OCI-LY3 (cell line): ENCODE results near the gene CTNNA1.

Experiments
- EZH2phosphoT487 ChIP-seq: fragments of 200-600 bp; shearing (Covaris generic); IDR thresholded peaks from 2 replicates; pipeline ENCODE4 v1.6.1; 2018; ENCODE audit warnings: antibody characterized with exemption, mixed run types, low read depth
- TF ChIP-seq, protein P1 (sequence below): fragments of 200-600, 300-600 bp; sonication (generic); IDR thresholded peaks from 2 replicates; pipeline ENCODE4 v1.5.1; 2014; ENCODE audit warnings: antibody characterized with exemption, low read length, low read depth

DNA sequence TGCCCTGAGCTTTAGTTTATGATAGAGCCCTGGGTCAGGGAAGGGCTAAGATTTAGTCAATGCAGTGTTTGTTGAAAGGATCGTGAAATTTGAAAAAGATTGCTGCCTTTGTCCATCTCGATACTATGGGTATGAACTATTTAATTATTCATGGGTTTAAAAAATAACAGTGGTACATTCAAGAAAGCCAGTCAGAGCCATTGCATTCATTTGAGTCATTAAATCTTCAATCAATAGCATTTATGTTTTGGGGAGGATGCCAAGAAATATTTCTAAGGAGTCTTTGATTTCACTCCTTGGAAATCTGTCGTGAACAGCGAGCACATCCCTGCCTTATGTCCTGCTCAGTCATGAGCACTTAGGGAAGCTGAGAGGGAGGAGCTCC, 176.3 kb downstream of the CTNNA1 start:
- TF ChIP-seq, protein P1, sequence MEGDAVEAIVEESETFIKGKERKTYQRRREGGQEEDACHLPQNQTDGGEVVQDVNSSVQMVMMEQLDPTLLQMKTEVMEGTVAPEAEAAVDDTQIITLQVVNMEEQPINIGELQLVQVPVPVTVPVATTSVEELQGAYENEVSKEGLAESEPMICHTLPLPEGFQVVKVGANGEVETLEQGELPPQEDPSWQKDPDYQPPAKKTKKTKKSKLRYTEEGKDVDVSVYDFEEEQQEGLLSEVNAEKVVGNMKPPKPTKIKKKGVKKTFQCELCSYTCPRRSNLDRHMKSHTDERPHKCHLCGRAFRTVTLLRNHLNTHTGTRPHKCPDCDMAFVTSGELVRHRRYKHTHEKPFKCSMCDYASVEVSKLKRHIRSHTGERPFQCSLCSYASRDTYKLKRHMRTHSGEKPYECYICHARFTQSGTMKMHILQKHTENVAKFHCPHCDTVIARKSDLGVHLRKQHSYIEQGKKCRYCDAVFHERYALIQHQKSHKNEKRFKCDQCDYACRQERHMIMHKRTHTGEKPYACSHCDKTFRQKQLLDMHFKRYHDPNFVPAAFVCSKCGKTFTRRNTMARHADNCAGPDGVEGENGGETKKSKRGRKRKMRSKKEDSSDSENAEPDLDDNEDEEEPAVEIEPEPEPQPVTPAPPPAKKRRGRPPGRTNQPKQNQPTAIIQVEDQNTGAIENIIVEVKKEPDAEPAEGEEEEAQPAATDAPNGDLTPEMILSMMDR, result no peak
- TF ChIP-seq EZH2phosphoT487, result no peak
